GM18517 (cell line): ENCODE data around the gene ZNF140.

Experiments
- ATAC-seq: cut with Tn5 transposase; IDR thresholded peaks from one replicate; pipeline ENCODE4 v1.9.1; 2021; ENCODE audit warnings: mild to moderate bottlenecking, moderate library complexity; ENCODE audit not compliant: unreplicated experiment

ZNF140 gene

DNA sequence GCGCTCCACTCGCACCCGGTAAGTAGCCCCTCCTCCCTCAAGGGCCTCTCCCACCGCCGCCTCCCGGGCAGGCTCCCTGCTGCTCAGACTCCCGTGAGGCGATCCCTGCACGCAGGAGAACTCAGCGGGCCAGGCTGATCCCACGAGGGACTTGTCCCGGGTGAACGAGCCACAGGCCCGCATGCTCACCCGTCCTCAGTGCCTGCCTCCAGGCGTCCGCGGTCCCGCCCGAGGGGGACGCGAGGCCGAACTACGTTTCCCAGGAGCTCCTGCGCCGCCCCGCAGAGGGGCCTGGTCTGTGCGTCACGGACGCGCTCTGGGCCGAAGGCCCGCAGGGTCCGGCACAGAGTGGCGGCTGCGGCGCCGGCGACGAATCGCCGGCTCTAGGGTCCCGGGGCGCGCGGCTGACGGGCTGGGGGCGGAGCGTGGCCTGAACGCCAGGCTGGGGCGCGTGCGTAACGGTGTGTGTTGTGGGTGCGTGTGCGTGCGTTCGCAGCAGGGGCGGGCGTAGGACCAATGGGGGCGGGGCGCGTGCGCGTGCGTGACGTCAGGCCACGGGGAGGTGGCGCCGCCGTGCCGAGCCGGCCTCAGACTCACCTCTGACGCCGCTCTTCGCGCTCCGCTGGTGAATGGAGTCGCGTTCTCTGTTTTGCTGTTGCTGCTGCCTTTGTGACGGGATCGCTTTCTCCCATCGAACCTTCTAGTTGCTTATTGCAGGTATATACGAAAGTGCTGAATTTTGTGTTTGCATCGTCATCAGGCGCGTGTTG lies 49.5 kb downstream of the ZNF140 start, which contains the start of the genes ZNF10 and ZNF891:
Gene ZNF10 (plus strand): TSS at position 590 of the 770 bp plus-strand sequence. CDS start 13,866 bp downstream, outside the sequence.
Gene ZNF891 (minus strand): TSS at position 237 of the 770 bp plus-strand sequence. CDS start 8,356 bp downstream, outside the sequence.
- peak; percentile 91 for ATAC-seq

DNA sequence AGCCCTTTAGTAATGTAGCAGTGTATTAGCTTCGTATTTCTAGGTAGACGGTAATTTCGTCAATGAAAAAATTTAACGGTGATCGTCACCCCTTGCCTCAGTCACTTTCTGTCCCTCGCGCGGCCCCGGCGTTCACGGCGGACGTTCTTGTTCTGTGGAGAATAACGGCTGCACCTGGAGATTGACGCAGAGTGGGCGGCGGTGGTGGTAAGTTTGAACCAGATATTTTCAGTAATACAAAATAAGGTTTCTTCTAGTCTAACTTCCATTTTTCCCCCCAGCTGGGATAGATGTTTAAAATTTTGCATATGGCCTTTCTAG lies 50.0 kb downstream of the ZNF140 start:
- no peak for ATAC-seq

DNA sequence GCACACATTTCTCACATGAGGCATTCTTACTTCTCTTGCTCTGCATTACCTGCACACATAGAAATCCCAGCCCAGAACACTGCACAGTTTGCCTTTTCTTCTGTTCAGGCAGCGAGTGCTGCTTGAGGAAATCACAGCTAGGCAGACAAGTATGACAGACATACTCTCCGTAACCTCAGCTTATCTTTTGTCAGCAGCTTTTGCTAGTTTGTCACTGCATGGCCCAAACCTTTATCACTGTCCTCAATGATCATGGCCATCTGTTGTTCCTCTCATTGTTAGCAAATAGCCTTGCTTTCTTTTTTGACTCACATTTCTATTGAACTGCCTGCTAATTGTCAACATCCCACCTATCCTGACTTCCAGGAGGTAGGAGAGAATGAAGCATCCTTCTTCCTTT lies 55.0 kb downstream of the ZNF140 start:
- ATAC-seq, result no peak

DNA sequence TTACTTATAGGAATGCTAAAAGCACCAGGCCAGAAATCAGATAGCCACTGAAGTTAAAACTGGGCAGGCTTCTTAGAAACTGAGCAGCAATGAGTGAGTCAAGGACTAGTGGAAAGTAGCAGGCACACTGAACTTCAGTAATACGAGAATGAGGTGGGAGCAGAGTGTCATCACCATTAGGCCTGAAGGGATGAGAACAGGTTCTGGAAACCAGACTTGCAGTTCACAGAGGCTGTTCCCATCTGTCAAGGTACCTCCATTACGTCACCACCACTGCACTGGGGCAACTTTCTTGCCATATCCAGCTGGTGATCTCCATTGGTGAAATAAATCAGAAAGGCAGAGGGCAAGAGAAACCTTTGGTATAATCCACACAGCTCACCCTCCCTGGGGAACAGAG lies 65.3 kb downstream of the ZNF140 start:
- no peak for ATAC-seq

DNA sequence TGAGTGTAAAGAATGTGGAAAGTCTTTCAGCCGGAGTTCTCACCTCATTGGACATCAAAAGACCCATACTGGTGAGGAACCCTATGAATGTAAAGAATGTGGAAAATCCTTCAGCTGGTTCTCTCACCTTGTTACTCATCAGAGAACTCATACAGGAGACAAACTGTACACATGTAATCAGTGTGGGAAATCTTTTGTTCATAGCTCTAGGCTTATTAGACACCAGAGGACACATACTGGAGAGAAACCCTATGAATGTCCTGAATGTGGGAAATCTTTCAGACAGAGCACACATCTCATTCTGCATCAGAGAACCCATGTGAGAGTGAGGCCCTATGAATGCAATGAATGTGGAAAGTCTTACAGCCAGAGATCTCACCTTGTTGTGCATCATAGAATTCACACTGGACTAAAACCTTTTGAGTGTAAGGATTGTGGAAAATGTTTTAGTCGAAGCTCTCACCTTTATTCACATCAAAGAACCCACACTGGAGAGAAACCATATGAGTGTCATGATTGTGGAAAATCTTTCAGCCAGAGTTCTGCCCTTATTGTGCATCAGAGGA lies 75.5 kb downstream of the ZNF140 start:
- no peak for ATAC-seq
